COLO829 (cell line): ENCODE results near the gene ZSWIM3.
A peak's percentile ranks its signal among the peaks of the same experiment; 100 is the strongest.
"Not testable (repeated sequence)": the region's sequence is repeated elsewhere in the genome, so short reads cannot be mapped to it uniquely, and the experiment has no call there.

Source experiments
- DNase-seq: peaks from one replicate; pipeline ENCODE4 v3.0.0; 2012; ENCODE audit warnings: low spot score

The ZSWIM3 gene

GRCh38 chr20:45890985-45891983 lies 33.9 kb downstream of the ZSWIM3 start, which contains the start of the genes CTSA and NEURL2:
Gene CTSA (plus strand): TSS chr20:45891335. CDS start chr20:45891569, 234 bp downstream.
Gene NEURL2 (minus strand): TSS chr20:45891208. CDS start chr20:45890991, 217 bp downstream.
- peak; percentile 99 for DNase-seq

- peak; percentile 62 for DNase-seq
These were observed 34.8 kb downstream of the ZSWIM3 start for GRCh38 chr20:45892049-45892825.

GRCh38 chr20:45892828-45893500 lies 35.5 kb downstream of the ZSWIM3 start:
- DNase-seq: no peak

- DNase-seq: no peak
These were observed 36.4 kb downstream of the ZSWIM3 start for GRCh38 chr20:45893831-45894230.

GRCh38 chr20:45894797-45895196 lies 37.4 kb downstream of the ZSWIM3 start:
- no peak for DNase-seq

- DNase-seq: no peak
These were observed 39.3 kb downstream of the ZSWIM3 start for GRCh38 chr20:45896641-45897161.

GRCh38 chr20:45897289-45897688 lies 39.9 kb downstream of the ZSWIM3 start:
- no peak for DNase-seq

GRCh38 chr20:45897692-45898091 lies 40.3 kb downstream of the ZSWIM3 start:
- no peak for DNase-seq

GRCh38 chr20:45898285-45898684 lies 40.9 kb downstream of the ZSWIM3 start:
- DNase-seq: no peak

GRCh38 chr20:45899046-45899835 lies 41.8 kb downstream of the ZSWIM3 start:
- no peak for DNase-seq

- not testable (repeated sequence) for DNase-seq
These were observed 43.9 kb downstream of the ZSWIM3 start for GRCh38 chr20:45901332-45901731.

GRCh38 chr20:45902199-45902701 lies 44.8 kb downstream of the ZSWIM3 start:
- DNase-seq: no peak

GRCh38 chr20:45904583-45905504 lies 47.4 kb downstream of the ZSWIM3 start:
- DNase-seq: no peak

GRCh38 chr20:45905505-45906079 lies 48.2 kb downstream of the ZSWIM3 start:
- no peak for DNase-seq

GRCh38 chr20:45907219-45907948 lies 50.0 kb downstream of the ZSWIM3 start:
- DNase-seq: no peak

GRCh38 chr20:45908084-45908483 lies 50.7 kb downstream of the ZSWIM3 start:
- no peak for DNase-seq

GRCh38 chr20:45909336-45909808 lies 52.0 kb downstream of the ZSWIM3 start:
- DNase-seq: no peak
